Liver (tissue), 3 donors: ENCODE measurements around the gene ARID4B.

Source experiments
- GABPA ChIP-seq, 2 donors: IDR thresholded peaks in 1 of 2; conservative IDR thresholded peaks in 1 of 2; 2 replicates each; pipeline ENCODE4 v1.6.1; 2016; ENCODE audit warnings: antibody characterized with exemption in 2 of 2, mild to moderate bottlenecking in 1 of 2, moderate library complexity in 1 of 2
- JUND ChIP-seq, 2 donors: IDR thresholded peaks; 2 replicates each; pipeline ENCODE4 v1.6.1; 2016; ENCODE audit warnings: antibody characterized with exemption in 2 of 2
- MAX ChIP-seq: IDR thresholded peaks from 2 replicates; pipeline ENCODE4 v1.6.1; 2016; ENCODE audit warnings: antibody characterized with exemption
- REST ChIP-seq: IDR thresholded peaks from 2 replicates; pipeline ENCODE4 v1.6.1; 2016; ENCODE audit warnings: antibody characterized with exemption, mild to moderate bottlenecking
- TAF1 ChIP-seq: conservative IDR thresholded peaks from 2 replicates; pipeline ENCODE4 v1.6.1; 2016; ENCODE audit warnings: antibody characterized with exemption, mild to moderate bottlenecking
- TF ChIP-seq, protein P1 (sequence below): fragments of 150-350 bp; IDR thresholded peaks from 2 replicates; pipeline ENCODE4 v1.5.1; 2017; ENCODE audit warnings: improper control_type of control experiment, low read depth, low read length; ENCODE audit not compliant: missing input control
- donor health status: healthy.
- donor health status: healthy.

GRCh38 chr1:235296729-235297128 is 31.2 kb downstream of the ARID4B start:
- TF ChIP-seq JUND (IDR thresholded peaks at IDR 0.05) = no peak
- TF ChIP-seq MAX = no peak
- TF ChIP-seq, protein P1, sequence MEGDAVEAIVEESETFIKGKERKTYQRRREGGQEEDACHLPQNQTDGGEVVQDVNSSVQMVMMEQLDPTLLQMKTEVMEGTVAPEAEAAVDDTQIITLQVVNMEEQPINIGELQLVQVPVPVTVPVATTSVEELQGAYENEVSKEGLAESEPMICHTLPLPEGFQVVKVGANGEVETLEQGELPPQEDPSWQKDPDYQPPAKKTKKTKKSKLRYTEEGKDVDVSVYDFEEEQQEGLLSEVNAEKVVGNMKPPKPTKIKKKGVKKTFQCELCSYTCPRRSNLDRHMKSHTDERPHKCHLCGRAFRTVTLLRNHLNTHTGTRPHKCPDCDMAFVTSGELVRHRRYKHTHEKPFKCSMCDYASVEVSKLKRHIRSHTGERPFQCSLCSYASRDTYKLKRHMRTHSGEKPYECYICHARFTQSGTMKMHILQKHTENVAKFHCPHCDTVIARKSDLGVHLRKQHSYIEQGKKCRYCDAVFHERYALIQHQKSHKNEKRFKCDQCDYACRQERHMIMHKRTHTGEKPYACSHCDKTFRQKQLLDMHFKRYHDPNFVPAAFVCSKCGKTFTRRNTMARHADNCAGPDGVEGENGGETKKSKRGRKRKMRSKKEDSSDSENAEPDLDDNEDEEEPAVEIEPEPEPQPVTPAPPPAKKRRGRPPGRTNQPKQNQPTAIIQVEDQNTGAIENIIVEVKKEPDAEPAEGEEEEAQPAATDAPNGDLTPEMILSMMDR = no peak
- TF ChIP-seq GABPA (IDR thresholded peaks at IDR 0.05 in 1 of 2, conservative IDR thresholded peaks at IDR 0.05 in 1 of 2) = no peak
- TF ChIP-seq REST = no peak
- TF ChIP-seq TAF1 = no peak
